NCI-H1105 (cell line): Measurements from ENCODE around the gene EHBP1.
"Not testable (repeated sequence)": the region's sequence is repeated elsewhere in the genome, so short reads cannot be mapped to it uniquely, and the experiment has no call there.

Experiments
- DNase-seq: peaks from one replicate; lab custom pipeline; 2025; lab: John Stamatoyannopoulos, UW

Gene EHBP1

GRCh38 chr2:63019686-63020085 lies 314.2 kb downstream of the EHBP1 start:
- not testable (repeated sequence) for DNase-seq

- DNase-seq, result no peak
Measured at GRCh38 chr2:63023444-63023843, 317.9 kb downstream of the EHBP1 start.

DNA sequence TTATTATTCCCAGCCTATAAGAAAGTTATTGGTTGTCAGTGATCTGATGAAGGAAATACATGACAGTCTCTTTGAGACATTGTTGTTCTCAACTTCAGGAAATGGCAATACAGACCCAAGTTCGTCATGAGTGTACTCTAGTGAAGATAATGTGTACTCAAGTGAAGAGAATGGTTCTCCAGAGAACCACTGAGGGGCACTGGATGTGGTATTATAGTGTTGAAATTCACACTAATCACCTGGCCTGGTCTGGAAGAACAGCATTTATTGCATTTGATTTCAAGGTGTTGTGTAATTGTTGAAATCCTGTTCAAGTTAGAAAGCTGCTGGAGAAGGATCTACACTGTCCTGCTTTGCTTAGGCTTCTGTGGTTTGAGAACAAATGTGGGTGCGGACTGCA lies 321.7 kb downstream of the EHBP1 start:
- no peak for DNase-seq

DNA sequence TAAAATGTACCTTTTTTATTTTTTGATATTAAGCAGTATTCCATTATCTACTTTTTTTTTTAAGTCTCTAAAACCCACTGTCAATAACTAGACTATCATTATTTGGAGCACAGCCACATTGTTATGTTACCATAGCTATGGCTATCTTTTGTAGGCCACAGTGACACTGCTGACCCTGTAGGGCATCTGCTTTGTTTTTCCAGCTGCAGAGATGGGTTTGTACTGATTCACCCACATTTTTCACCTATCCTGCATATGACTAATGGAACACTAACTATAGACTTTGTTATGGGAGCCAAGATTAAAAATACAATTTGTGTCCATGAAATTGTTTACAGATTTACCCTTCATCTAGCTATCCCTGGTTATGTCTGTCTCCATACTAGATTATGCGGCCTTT lies 323.5 kb downstream of the EHBP1 start:
- no peak for DNase-seq

- DNase-seq, result no peak
Measured at GRCh38 chr2:63034526-63034925, 329.0 kb downstream of the EHBP1 start.

- no peak for DNase-seq
Measured at GRCh38 chr2:63035169-63035568, 329.7 kb downstream of the EHBP1 start.

- DNase-seq, result no peak
Measured at GRCh38 chr2:63035660-63036059, 330.1 kb downstream of the EHBP1 start.

DNA sequence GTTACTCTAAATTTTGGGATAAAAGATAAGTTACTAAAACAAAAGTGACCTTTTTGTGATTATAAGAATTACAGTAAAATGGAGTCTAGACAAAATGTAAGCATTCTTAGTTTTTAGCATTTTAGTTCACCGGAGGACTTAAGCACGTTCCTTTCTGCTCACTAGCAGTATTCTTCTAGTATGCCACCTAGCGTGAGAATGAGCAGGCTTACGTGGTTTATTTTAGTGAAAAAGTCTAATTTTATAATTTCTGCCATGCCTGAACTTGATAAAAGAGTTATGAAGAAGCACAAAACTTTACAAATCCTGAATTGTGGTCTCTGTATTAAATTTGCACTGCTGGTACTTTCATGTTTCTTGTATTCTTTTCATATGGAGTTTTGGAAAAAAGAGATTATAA lies 332.5 kb downstream of the EHBP1 start:
- no peak for DNase-seq

DNA sequence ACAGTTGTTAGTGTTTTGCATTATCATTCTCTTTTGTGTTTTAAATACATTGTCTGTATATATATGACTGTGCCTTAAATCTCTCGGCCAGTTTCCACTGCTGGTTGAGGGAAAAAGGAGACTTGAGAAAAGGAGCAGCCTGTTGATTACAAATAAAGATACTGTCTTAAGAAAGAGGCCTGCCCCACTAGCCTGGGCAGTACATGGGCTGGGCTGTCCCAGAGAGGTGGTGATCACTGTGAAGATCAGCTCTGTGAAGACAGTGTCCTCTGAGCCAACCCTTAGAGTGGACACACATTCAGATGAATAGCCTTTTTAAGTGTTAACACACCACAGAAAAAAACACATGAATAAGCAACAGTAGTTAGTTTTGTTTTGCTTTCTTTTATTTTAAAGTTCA lies 335.1 kb downstream of the EHBP1 start:
- DNase-seq, result no peak

GRCh38 chr2:63041592-63041991 lies 336.1 kb downstream of the EHBP1 start:
- no peak for DNase-seq

DNA sequence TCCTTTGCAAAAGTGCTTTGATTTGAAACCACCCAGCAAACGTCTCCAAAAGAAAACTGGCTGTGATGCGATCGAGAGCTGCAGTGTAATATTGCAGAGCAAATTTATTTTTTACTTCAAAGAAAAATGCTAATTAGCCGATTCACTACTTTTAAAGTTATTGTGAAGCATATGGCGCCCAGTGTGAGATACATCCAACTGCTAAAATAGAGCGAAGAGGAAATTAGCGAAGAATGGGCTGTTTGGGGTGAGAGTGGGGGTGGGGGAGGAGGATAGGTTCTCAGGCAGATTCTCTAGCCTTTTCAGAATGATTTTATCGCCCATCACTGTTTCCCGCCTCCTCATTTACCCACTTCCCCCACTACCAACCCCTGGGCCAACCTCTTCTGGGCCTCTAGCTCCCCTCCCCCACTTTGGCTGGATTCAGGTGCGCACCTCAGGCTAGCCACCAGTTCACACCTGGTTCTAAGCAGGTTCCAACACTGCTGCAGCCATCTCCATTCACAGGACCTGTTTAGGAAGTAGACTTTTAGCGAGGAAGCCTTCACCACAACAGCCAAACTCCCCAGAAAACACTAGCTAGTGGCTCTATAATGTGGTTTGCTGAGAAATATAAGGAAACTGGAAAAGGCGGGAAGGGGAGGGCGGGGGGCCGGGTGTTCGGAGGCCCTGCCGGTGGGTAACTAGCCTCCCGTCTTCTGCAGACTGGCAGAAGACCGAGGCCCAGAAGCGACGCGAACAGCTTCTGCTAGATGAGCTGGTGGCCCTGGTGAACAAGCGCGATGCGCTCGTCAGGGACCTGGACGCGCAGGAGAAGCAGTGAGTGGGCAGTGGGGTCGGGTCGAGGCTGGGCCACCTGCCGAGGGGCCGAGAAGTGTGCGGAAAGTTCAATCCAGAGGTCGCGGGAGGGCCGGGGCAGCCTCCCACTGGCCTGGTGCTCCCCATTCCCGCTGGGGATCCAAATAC lies 339.1 kb downstream of the EHBP1 start:
- DNase-seq, result no peak

DNA sequence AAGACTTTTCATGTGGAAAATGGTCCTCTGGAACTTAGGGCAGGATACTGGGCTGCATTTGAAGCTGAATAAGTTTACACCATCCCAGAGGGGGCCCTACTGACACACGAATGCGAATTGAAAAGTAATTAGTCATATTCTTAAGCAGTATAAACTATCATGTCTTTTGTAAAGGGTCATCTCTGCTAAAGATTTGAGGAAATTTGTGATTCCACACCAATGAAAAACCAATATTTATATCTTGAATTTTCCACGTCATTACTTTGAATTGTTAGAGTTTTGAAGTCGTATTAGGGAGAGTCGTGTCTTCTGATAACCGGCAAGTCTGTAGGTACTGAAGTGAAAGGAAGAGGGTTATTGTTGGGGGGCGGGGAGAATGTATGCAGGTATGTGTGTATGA lies 341.0 kb downstream of the EHBP1 start:
- no peak for DNase-seq

DNA sequence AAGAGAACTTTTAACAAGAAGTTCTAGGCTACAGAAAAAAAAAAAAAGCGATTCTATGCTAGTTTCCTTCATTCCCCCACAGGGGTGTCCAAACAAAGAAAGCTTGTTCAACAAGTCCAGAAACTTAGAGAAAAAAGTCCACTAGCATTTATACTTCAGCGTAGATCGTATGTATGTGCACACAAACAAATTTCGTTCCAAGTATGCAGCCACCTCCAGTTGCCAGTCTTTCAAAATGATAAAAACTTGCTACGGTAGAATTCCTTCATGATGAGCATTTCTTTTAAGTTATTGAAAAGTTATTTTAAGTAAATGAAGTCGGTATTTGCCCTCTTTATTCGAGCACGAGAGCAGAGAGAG lies 341.4 kb downstream of the EHBP1 start:
- no peak for DNase-seq

DNA sequence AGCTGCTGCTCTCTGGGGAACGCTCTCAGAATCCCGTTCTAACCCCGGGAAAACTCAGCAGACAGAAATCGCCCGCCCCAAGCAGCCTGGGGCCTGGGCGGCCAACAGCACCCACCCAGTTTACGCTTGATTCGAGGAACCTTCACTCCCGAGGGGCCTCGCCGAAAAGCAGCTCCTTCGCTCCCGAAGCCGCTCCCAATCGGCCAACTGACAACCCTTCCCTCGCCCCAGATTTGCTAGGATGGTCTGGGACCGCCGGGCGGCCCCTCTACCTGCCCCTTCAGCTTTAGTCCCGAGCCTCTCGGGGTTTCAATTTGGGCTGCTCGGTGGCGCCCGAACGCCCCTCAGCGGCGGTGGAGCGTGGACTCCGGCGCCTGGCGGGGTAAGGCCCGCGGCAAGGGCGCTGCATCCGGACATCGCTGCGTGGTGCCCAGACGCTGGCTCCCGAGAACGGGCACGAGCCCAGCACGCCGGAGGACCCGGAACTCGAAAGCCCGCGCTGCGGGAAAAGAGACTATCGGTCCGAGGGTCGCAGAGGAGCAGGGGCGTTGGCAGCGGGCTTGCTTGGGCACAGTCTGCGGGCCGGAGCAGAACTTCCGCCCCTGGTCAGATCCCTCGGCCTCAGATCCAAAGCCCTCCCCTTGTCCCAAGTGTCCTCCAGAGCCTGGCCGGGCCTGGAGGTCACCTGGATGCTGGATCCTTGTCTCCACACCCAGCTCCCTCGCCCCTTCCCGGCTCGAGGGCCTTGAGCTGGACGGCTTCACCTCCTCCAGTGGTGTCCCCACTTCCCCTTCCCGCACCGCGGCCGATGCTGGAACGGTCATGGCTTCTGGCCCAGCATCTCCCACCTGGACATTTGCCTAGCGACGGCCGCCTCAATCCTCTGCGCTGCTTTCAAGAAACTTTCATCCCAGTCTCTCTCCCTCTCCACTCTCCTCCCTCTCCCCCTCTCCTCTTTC lies 342.1 kb downstream of the EHBP1 start:
- DNase-seq, result no peak

DNA sequence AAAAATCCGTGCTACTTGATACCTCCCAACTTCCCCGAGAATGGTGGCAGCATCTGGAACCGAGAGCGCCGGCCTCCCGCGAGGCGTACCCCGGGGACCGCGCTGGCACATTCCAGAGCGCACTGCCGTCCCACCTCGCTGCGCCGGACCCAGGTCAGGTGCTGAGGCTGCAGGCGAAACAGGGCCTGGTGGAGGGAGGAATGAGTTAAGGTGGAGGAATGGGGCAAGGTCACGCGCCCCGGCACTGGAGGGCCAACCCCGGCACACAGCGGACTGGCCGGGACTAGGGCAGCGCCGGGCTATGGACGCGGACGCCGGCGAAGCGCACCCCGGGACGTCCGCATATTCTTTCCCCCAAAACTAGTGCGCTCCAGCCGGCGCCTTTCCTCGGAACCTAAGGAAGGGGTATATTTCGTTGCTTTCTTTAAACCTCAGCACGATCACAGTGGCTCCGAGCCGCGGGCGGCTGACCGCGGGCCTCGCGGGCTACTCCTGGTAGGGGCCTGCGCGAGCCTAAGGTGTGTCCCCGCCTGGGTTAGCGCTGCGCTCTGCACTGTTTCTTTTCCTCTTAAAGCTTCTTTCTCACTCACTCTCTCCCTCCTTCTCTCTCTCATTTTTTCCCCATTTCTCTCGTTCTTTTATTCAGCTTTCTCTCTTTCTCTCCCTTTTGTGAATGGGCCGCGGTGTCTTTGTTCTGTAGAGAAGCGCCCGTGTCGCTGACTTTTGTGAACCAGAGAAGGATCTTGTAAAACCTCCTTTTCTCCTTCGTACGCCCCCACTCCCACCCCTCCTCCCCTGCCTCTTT lies 343.1 kb downstream of the EHBP1 start:
- DNase-seq, result no peak

GRCh38 chr2:63049211-63049969 lies 343.9 kb downstream of the EHBP1 start:
- no peak for DNase-seq

GRCh38 chr2:63049970-63050333 lies 344.4 kb downstream of the EHBP1 start:
- peak; percentile 66 for DNase-seq

DNA sequence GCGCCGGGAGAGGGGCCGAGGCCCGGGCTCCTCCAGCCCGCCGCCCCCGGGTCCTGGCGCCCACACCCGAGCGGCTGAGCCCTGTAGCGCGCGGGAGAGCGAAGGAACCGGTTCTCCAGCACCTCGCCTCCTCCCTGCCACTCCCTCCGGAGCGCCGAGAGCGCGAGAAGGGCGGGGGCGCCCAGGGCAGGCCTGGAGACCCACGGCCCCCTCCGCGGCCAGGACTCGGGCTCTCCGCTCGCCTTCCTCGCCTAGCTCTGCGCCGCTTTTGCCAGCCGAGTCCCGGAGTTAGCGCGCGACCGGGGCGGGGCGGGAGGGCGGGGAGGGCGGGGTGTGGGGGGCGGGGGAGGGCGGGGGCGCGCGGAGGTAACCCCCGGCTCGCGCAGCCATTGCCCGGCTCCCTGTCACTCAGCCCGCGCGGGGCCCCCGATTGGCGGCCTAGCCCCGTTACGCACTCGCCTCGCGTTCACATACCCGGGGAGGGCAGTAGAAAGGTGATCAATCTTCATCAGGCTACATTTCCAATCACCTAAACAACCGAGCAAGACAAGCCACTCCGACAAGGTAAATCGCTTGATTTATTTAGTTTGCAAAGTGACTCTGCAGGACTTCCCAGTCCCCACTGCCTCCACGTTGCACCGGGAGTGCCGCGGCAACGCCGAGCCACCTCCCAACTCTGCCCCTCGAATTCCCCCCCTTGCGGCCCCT lies 345.0 kb downstream of the EHBP1 start, which contains the start of gene OTX1:
Gene OTX1 (plus strand): TSS at position 497 of the 708 bp plus-strand sequence. CDS start 2,161 bp downstream, outside the sequence.
- DNase-seq, result peak; percentile 84

GRCh38 chr2:63051042-63051794 lies 345.7 kb downstream of the EHBP1 start:
- DNase-seq, result no peak
